Liver (tissue), 3 donors: ENCODE measurements around the gene TRHDE.

Experiments
- CTCF ChIP-seq: fragments of 150-350 bp; IDR thresholded peaks from 2 replicates; pipeline ENCODE4 v1.5.1; 2017; ENCODE audit warnings: improper control_type of control experiment, low read depth, low read length; ENCODE audit not compliant: missing input control
- HNF4G ChIP-seq: IDR thresholded peaks from 2 replicates; pipeline ENCODE4 v1.6.1; 2016; ENCODE audit warnings: antibody characterized with exemption
- RXRA ChIP-seq, 2 donors: IDR thresholded peaks; 2 replicates each; pipeline ENCODE4 v1.6.1; 2017 to 2018; ENCODE audit warnings: antibody characterized with exemption in 2 of 2, mild to moderate bottlenecking in 1 of 2
- donor health status: healthy.
- donor health status: healthy.

- no peak for TF ChIP-seq CTCF
- no peak for TF ChIP-seq RXRA (IDR thresholded peaks at IDR 0.05)
- no peak for TF ChIP-seq HNF4G
Observed at GRCh38 chr12:72472350-72472749, 200.2 kb downstream of the TRHDE start.
